Karpas-422 (cell line): ENCODE results near the gene SOCS4. TPM values are rescaled to one million over a fixed set of nuclear protein-coding genes. Genes with fewer than 3 reads are reported as not detected.
"Not testable (repeated sequence)": the region's sequence is repeated elsewhere in the genome, so short reads cannot be mapped to it uniquely, and the experiment has no call there.

Experiments used
- DNase-seq: peaks from one replicate; pipeline ENCODE4 v3.0.0-alpha.2; 2015
- H2AFZ ChIP-seq: fragments of 200-600 bp; sonication (generic); 2 replicates; pipeline ENCODE4 v1.6.1; 2014; ENCODE audit warnings: antibody characterized with exemption, low read length, mixed read lengths
- H3K27ac ChIP-seq: fragments of 200-600 bp; sonication (generic); 2 replicates; pipeline ENCODE4 v1.5.1; 2014; ENCODE audit warnings: mild to moderate bottlenecking, low read length, moderate library complexity
- H3K27me3 ChIP-seq: fragments of 200-600 bp; sonication (generic); 2 replicates; pipeline ENCODE4 v1.6.1; 2014; ENCODE audit warnings: low read length, mixed read lengths
- H3K36me3 ChIP-seq: fragments of 200-600 bp; sonication (generic); 2 replicates; pipeline ENCODE4 v1.6.1; 2014; ENCODE audit warnings: low read length, mixed read lengths; ENCODE audit not compliant: insufficient read depth
- H3K4me1 ChIP-seq: fragments of 200-600 bp; sonication (generic); 2 replicates; pipeline ENCODE4 v1.6.1; 2014; ENCODE audit warnings: mild to moderate bottlenecking, low read length, mixed read lengths
- H3K4me2 ChIP-seq: fragments of 200-600 bp; sonication (generic); 2 replicates; pipeline ENCODE4 v1.6.1; 2014; ENCODE audit warnings: low read length, low read depth, mild to moderate bottlenecking; ENCODE audit not compliant: poor library complexity, severe bottlenecking
- H3K4me3 ChIP-seq: fragments of 200-600 bp; sonication (generic); 2 replicates; pipeline ENCODE4 v1.5.1; 2014; ENCODE audit warnings: mild to moderate bottlenecking, antibody characterized with exemption, low read length, mixed read lengths
- H3K79me2 ChIP-seq: fragments of 200-600 bp; sonication (generic); 2 replicates; pipeline ENCODE4 v1.6.1; 2014; ENCODE audit warnings: mild to moderate bottlenecking, low read length, mixed read lengths
- H3K9ac ChIP-seq: fragments of 200-600 bp; sonication (generic); 2 replicates; pipeline ENCODE4 v1.6.0; 2014; ENCODE audit warnings: low read length
- H3K9me2 ChIP-seq: fragments of 200-600 bp; sonication (generic), shearing (Covaris generic); replicated peaks from 2 replicates; pipeline ENCODE4 v1.6.0; 2014; ENCODE audit warnings: mild to moderate bottlenecking, low read length, moderate library complexity; ENCODE audit not compliant: insufficient read depth
- H3K9me3 ChIP-seq: fragments of 300-700, 200-600 bp; sonication (generic); 2 replicates; pipeline ENCODE4 v1.6.1; 2014; ENCODE audit warnings: low read length, mixed read lengths
- H4K20me1 ChIP-seq: fragments of 200-600 bp; sonication (generic); 2 replicates; pipeline ENCODE4 v1.6.1; 2014; ENCODE audit warnings: mild to moderate bottlenecking, antibody characterized with exemption, low read length, low read depth; ENCODE audit not compliant: insufficient read depth
- total RNA-seq: library from RNA; depleted of rRNA; stranded (reverse); fragments of >200 nt; shearing (Covaris generic); gene quantifications from 2 replicates; pipeline ENCODE4 v1.2.3, GENCODE V29; 2014; ENCODE audit warnings: low replicate concordance

Gene SOCS4
- total RNA-seq, 1 experiment from 2014 or later: 50.3 TPM

GRCh38 chr14:55077170-55078151, 50.4 kb downstream of the SOCS4 start:
- no peak overlapping the region for H3K4me2 ChIP-seq

GRCh38 chr14:55079961-55080360, 52.9 kb downstream of the SOCS4 start:
- H3K9me3 ChIP-seq, H3K9me2 ChIP-seq, H3K36me3 ChIP-seq, H3K4me3 ChIP-seq, H3K4me2 ChIP-seq, DNase-seq, H3K27ac ChIP-seq, H4K20me1 ChIP-seq, H3K4me1 ChIP-seq, H2AFZ ChIP-seq, H3K9ac ChIP-seq, H3K79me2 ChIP-seq, H3K27me3 ChIP-seq: not testable (repeated sequence)

More at GRCh38 chr14:55077170-55078151, 50.4 kb downstream of the SOCS4 start:
- Histone ChIP-seq H3K9me2 (no peaks in the 10 kb centered on the region), H3K4me3 (no peak overlapping the region), H3K9ac (no peak overlapping the region), H3K9me3 (no peaks in the 10 kb centered on the region), H3K36me3 (no peaks in the 10 kb centered on the region), H3K79me2 (no peaks in the 10 kb centered on the region), H3K27me3 (no peaks in the 10 kb centered on the region), H3K27ac (no peak overlapping the region), H2AFZ (no peak overlapping the region), H3K4me1 (peaks cover 20% of the 10 kb centered on the region), H4K20me1 (no peaks in the 10 kb centered on the region)
- no peak for DNase-seq

GRCh38 chr14:55084401-55085059, 57.5 kb downstream of the SOCS4 start:
- 0 out of 2 replicates have a peak, but pooled peaks cover 2% of the 10 kb centered on the region for H3K27me3 ChIP-seq
- H3K9ac ChIP-seq: no peak overlapping the region

GRCh38 chr14:55085060-55085660, 58.1 kb downstream of the SOCS4 start:
- H3K9me3 ChIP-seq: no peaks in the 10 kb centered on the region
- no peaks in the 10 kb centered on the region for H4K20me1 ChIP-seq
- H3K9ac ChIP-seq: no peak overlapping the region
- H3K9me2 ChIP-seq: no peaks in the 10 kb centered on the region
- H3K27me3 ChIP-seq: 0 out of 2 replicates have a peak, but pooled peaks cover 2% of the 10 kb centered on the region
- H3K27ac ChIP-seq: no peak overlapping the region
- no peak overlapping the region for H3K4me3 ChIP-seq
- H3K36me3 ChIP-seq: no peaks in the 10 kb centered on the region
- H3K79me2 ChIP-seq: no peaks in the 10 kb centered on the region
- no peak overlapping the region for H3K4me2 ChIP-seq
- DNase-seq: no peak
- no peak overlapping the region for H2AFZ ChIP-seq
- H3K4me1 ChIP-seq: peaks cover 4% of the 10 kb centered on the region

More at GRCh38 chr14:55084401-55085059, 57.5 kb downstream of the SOCS4 start:
- H3K79me2 ChIP-seq: no peaks in the 10 kb centered on the region
- H3K9me2 ChIP-seq: no peaks in the 10 kb centered on the region
- H3K4me3 ChIP-seq: no peak overlapping the region
- no peaks in the 10 kb centered on the region for H4K20me1 ChIP-seq
- no peaks in the 10 kb centered on the region for H3K9me3 ChIP-seq
- no peak overlapping the region for H3K4me2 ChIP-seq
- H3K36me3 ChIP-seq: no peaks in the 10 kb centered on the region
- H3K27ac ChIP-seq: no peak overlapping the region
- H3K4me1 ChIP-seq: peaks cover 4% of the 10 kb centered on the region
- H2AFZ ChIP-seq: no peak overlapping the region
- DNase-seq: no peak

- H3K27me3 ChIP-seq: 0 out of 2 replicates have a peak, but pooled peaks cover 2% of the 10 kb centered on the region
- H4K20me1 ChIP-seq: 0 out of 2 replicates have a peak, but pooled peaks cover 3% of the 10 kb centered on the region
- no peaks in the 10 kb centered on the region for H3K9me3 ChIP-seq
- no peak for DNase-seq
- no peak overlapping the region for H3K9ac ChIP-seq
- no peaks in the 10 kb centered on the region for H3K36me3 ChIP-seq
- no peak overlapping the region for H3K4me2 ChIP-seq
- H3K27ac ChIP-seq: no peak overlapping the region
- H3K9me2 ChIP-seq: no peaks in the 10 kb centered on the region
- H3K4me3 ChIP-seq: no peak overlapping the region
- peaks cover 11% of the 10 kb centered on the region for H3K4me1 ChIP-seq
- H2AFZ ChIP-seq: no peak overlapping the region
- no peaks in the 10 kb centered on the region for H3K79me2 ChIP-seq
Observed at GRCh38 chr14:55086938-55087337, 59.9 kb downstream of the SOCS4 start.

- no peaks in the 10 kb centered on the region for H3K9me3 ChIP-seq
- no peak overlapping the region for H3K27ac ChIP-seq
- H3K4me2 ChIP-seq: no peak overlapping the region
- H3K36me3 ChIP-seq: no peaks in the 10 kb centered on the region
- no peak overlapping the region for H3K9ac ChIP-seq
- H3K4me3 ChIP-seq: no peak overlapping the region
- no peaks in the 10 kb centered on the region for H3K79me2 ChIP-seq
- no peaks in the 10 kb centered on the region for H3K9me2 ChIP-seq
- H3K4me1 ChIP-seq: peaks cover 11% of the 10 kb centered on the region
- no peaks in the 10 kb centered on the region for H3K27me3 ChIP-seq
- H2AFZ ChIP-seq: no peak overlapping the region
- no peak for DNase-seq
- H4K20me1 ChIP-seq: 0 out of 2 replicates have a peak, but pooled peaks cover 3% of the 10 kb centered on the region
Observed at GRCh38 chr14:55088356-55088755, 61.3 kb downstream of the SOCS4 start.

GRCh38 chr14:55092341-55092740, 65.3 kb downstream of the SOCS4 start:
- H3K9ac ChIP-seq: no peak overlapping the region
- H3K4me3 ChIP-seq: no peak overlapping the region
- H3K79me2 ChIP-seq: no peaks in the 10 kb centered on the region
- H2AFZ ChIP-seq: no peak overlapping the region
- H3K9me3 ChIP-seq: no peaks in the 10 kb centered on the region
- peaks cover 11% of the 10 kb centered on the region for H3K4me1 ChIP-seq
- H4K20me1 ChIP-seq: 0 out of 2 replicates have a peak, but pooled peaks cover 3% of the 10 kb centered on the region
- H3K27me3 ChIP-seq: no peaks in the 10 kb centered on the region
- no peak for DNase-seq
- no peaks in the 10 kb centered on the region for H3K9me2 ChIP-seq
- H3K4me2 ChIP-seq: no peak overlapping the region
- H3K36me3 ChIP-seq: no peaks in the 10 kb centered on the region
- no peak overlapping the region for H3K27ac ChIP-seq
